B cell (primary cell): ENCODE results near the gene FBLN7. TPM values are rescaled to one million over a fixed set of nuclear protein-coding genes. Genes with fewer than 3 reads are reported as not detected.
A peak's percentile ranks its signal among the peaks of the same experiment; 100 is the strongest.

Experiments used
- ATAC-seq: fragments of 200-7000 bp; cut with Tn5 transposase; one replicate; pipeline ENCODE4 v1.10.0; 2021; ENCODE audit warnings: low read depth, mild to moderate bottlenecking, moderate number of reproducible peaks, moderate library complexity
- CTCF ChIA-PET: fragments of 350-600 bp; sonication (Branson Sonifier 250); formaldehyde crosslinking; loops from one replicate; lab custom pipeline; 2021; ENCODE audit warnings: antibody characterized with exemption, inconsistent platforms; lab: Charles Lee
- POLR2A ChIA-PET: fragments of 350-600 bp; sonication (Branson Sonifier 250); formaldehyde crosslinking; loops from one replicate; lab custom pipeline; 2021; ENCODE audit warnings: antibody characterized with exemption; lab: Charles Lee
- DNase-seq: peaks from one replicate; pipeline ENCODE4 v3.0.0; 2013
- H2AFZ ChIP-seq: 2 replicates; pipeline ENCODE4 v1.6.1; 2012; ENCODE audit warnings: mild to moderate bottlenecking, low read depth, low read length; ENCODE audit not compliant: insufficient read depth, poor library complexity, severe bottlenecking
- H3K27ac ChIP-seq, 2 donors: 1 replicate in 1 of 2; 2 replicates in 1 of 2; pipeline ENCODE4 v1.5.1; 2012 to 2013; ENCODE audit warnings: low read length in 2 of 2, mild to moderate bottlenecking in 2 of 2, moderate library complexity in 1 of 2
- H3K27me3 ChIP-seq, 4 experiments: fragments of 200-600 bp in 1 of 4; sonication (generic) in 1 of 4; replicated peaks in 1 of 4; 1 replicate in 2 of 4; 2 replicates in 2 of 4; pipeline versions ENCODE4 v1.6.1 to v1.7.0; 2013 to 2016; ENCODE audit warnings: low read length in 3 of 4, mild to moderate bottlenecking in 2 of 4, mixed read lengths in 1 of 4, moderate library complexity in 1 of 4; ENCODE audit not compliant: insufficient read depth in 4 of 4, control insufficient read depth in 3 of 4; ENCODE audit errors: control extremely low read depth in 1 of 4
- H3K36me3 ChIP-seq, 2 experiments: replicated peaks in 1 of 2; 1 replicate in 1 of 2; 2 replicates in 1 of 2; pipeline versions ENCODE4 v1.6.1 to v1.7.1; 2013; ENCODE audit warnings: low read length in 1 of 2; ENCODE audit not compliant: insufficient read depth in 2 of 2, control insufficient read depth in 1 of 2; ENCODE audit errors: control extremely low read depth in 1 of 2, extremely low read depth in 1 of 2
- H3K4me1 ChIP-seq, 2 donors: fragments of 200-600 bp in 1 of 2; sonication (generic) in 1 of 2; 1 replicate in 1 of 2; 2 replicates in 1 of 2; pipeline versions ENCODE4 v1.5.1 to v1.6.1; 2013 to 2017; ENCODE audit warnings: low read length in 2 of 2; ENCODE audit not compliant: control insufficient read depth in 2 of 2, insufficient read depth in 2 of 2
- H3K4me2 ChIP-seq: replicated peaks from 2 replicates; pipeline ENCODE3; 2012; ENCODE audit warnings: mild to moderate bottlenecking, low read depth, low read length; ENCODE audit not compliant: poor library complexity, severe bottlenecking
- H3K4me3 ChIP-seq, 5 experiments: fragments of 200-600 bp in 1 of 5; sonication (generic) in 1 of 5; 1 replicate in 3 of 5; 2 replicates in 2 of 5; pipeline versions ENCODE4 v1.5.1 to v1.7.0; 2011 to 2016; ENCODE audit warnings: low read length in 4 of 5, mild to moderate bottlenecking in 4 of 5, low read depth in 2 of 5, control low read depth in 1 of 5, moderate library complexity in 1 of 5; ENCODE audit not compliant: insufficient read depth in 1 of 5; ENCODE audit errors: control extremely low read depth in 1 of 5, extremely low read depth in 1 of 5
- H3K79me2 ChIP-seq: fragments of 200-600 bp; sonication (generic); one replicate; pipeline ENCODE4 v1.6.0; 2016; ENCODE audit warnings: low read length; ENCODE audit not compliant: control insufficient read depth, insufficient read depth
- H3K9ac ChIP-seq: fragments of 200-600 bp; sonication (generic); 2 replicates; pipeline ENCODE4 v1.6.1; 2017; ENCODE audit warnings: mild to moderate bottlenecking, low read length, moderate library complexity
- H3K9me3 ChIP-seq, 3 donors: one replicate each; pipeline versions ENCODE4 v1.6.1 to v1.7.1; 2013; ENCODE audit warnings: low read length in 2 of 3; ENCODE audit not compliant: control insufficient read depth in 2 of 3, insufficient read depth in 1 of 3; ENCODE audit errors: control extremely low read depth in 1 of 3
- H4K20me1 ChIP-seq: 2 replicates; pipeline ENCODE4 v1.6.0; 2012; ENCODE audit warnings: mild to moderate bottlenecking, low read length; ENCODE audit not compliant: insufficient read depth, control insufficient read depth, poor library complexity, severe bottlenecking
- H3K27ac Mint-ChIP-seq: one replicate; pipeline ENCODE4 v1.8.0; 2021; ENCODE audit warnings: mixed read lengths
- H3K27me3 Mint-ChIP-seq: one replicate; pipeline ENCODE4 v1.8.0; 2021; ENCODE audit warnings: mixed read lengths
- H3K4me1 Mint-ChIP-seq: one replicate; pipeline ENCODE4 v1.8.0; 2021; ENCODE audit warnings: mixed read lengths
- H3K4me3 Mint-ChIP-seq: one replicate; pipeline ENCODE4 v1.8.0; 2021; ENCODE audit warnings: mixed read lengths
- H3K9me3 Mint-ChIP-seq: one replicate; pipeline ENCODE4 v1.8.0; 2022; ENCODE audit warnings: mixed read lengths; ENCODE audit not compliant: insufficient read depth
- CTCF ChIP-seq: fragments of 200-600 bp; IDR thresholded peaks from one replicate; pipeline ENCODE4 v1.8.0; 2022; ENCODE audit warnings: antibody characterized with exemption, mild to moderate bottlenecking
- EZH2 ChIP-seq: IDR thresholded peaks from 2 replicates; pipeline ENCODE4 v1.6.1; 2012; ENCODE audit warnings: borderline replicate concordance, low read depth, mild to moderate bottlenecking, moderate library complexity, low read length; ENCODE audit not compliant: insufficient read depth, poor library complexity, severe bottlenecking
- WGBS: methylation state at CpG from one replicate; pipeline ENCODE4 v1.1.5; 2013; ENCODE audit warnings: missing lambda C conversion rate; ENCODE audit not compliant: insufficient coverage; 5-methylcytosine and 5-hydroxymethylcytosine counted together
- intact Hi-C: fragments of 100-400 bp; cut with micrococcal nuclease; formaldehyde crosslinking; loops from one replicate; pipeline ENCODE4 v1.10.0; 2022
- polyA plus RNA-seq: library from polyadenylated mRNA; depleted of rRNA; stranded (reverse); fragments of >200 nt; gene quantifications from 2 replicates; pipeline ENCODE4 v1.2.3, GENCODE V29; 2012
- total RNA-seq, 2 donors: library from RNA; stranded (reverse); fragments of 120-200 nt in 1 of 2; gene quantifications; 1 replicate in 1 of 2; 2 replicates in 1 of 2; pipeline versions ENCODE4 v1.2.3 to v1.2.4, GENCODE V29; 2013 to 2022

The FBLN7 gene
- total and polyA plus RNA-seq, 2 donors (not counting 1 experiment from before 2014, with no cell fraction given): 0.13 to 1.1 TPM

- ChIA-PET POLR2A (interaction anchor here (0.7 kb wide), 1 partner anchor 92 kb away, joined by 7 read pairs; no protein-coding TSS in a partner anchor), CTCF (interaction anchor here (1.0 to 1.9 kb wide), 2 partner anchors 38 to 99 kb away, joined by 4 to 8 read pairs; no protein-coding TSS in a partner anchor)
- Histone ChIP-seq H3K27ac (peak overlapping the region in 1 of 2 donors; percentile 41), H3K4me3 (peak overlapping the region in 2 of 5 experiments; percentile 19 to 29), H3K4me1 (peaks cover 20 to 29% of the 10 kb centered on the region in 2 donors), H3K4me2 (peak overlapping the region; percentile 57), H3K36me3 (no peaks in the 10 kb centered on the region), H2AFZ (peak overlapping the region; percentile 28), H4K20me1 (no peaks in the 10 kb centered on the region), H3K27me3 (no peaks in the 10 kb centered on the region), H3K79me2 (no peaks in the 10 kb centered on the region), H3K9me3 (peaks cover 0 to 20% (median 0%) of the 10 kb centered on the region in 3 donors), H3K9ac (no peak overlapping the region)
- intact Hi-C loops: no loop called here
- peak overlapping the region; percentile 74 for H3K4me3 Mint-ChIP-seq
- TF ChIP-seq CTCF: no peak
- TF ChIP-seq EZH2: no peak
- H3K27me3 Mint-ChIP-seq: no peaks in the 10 kb centered on the region
- H3K4me1 Mint-ChIP-seq: peaks cover 35% of the 10 kb centered on the region
- no peaks in the 10 kb centered on the region for H3K9me3 Mint-ChIP-seq
- DNase-seq (peak; percentile 67), ATAC-seq (peak; percentile 76)
- peak overlapping the region; percentile 93 for H3K27ac Mint-ChIP-seq
- 74% methylated on average over 27 of the region's 31 CpGs for WGBS
These were observed 21.3 kb downstream of the FBLN7 start for GRCh38 chr2:112159454-112159921.
